ENCODE data around the gene CACNA1B. TPM values are rescaled to one million over a fixed set of nuclear protein-coding genes. Genes with fewer than 3 reads are reported as not detected.

CACNA1B gene
- total RNA-seq, 4 donors from 2014 or later, result 0.04 to 0.13 (median 0.12) TPM; not detected in 1

- 72% methylated on average over 4 of the region's 16 CpGs; no CpG with 5 or more reads in 1 of the 2 donors for WGBS, 2 donors (ENCODE audit: low coverage in 1 of 2)
- no peak for ATAC-seq
- H3K27me3 ChIP-seq, result peaks cover 50% of the 10 kb centered on the region
Observed at GRCh38 chr9:138101444-138102234, 224.1 kb downstream of the CACNA1B start.

GRCh38 chr9:138102246-138103051 is 224.9 kb downstream of the CACNA1B start:
- H3K27me3 ChIP-seq, result peaks cover 50% of the 10 kb centered on the region
- no peak for TF ChIP-seq POLR2AphosphoS5 (IDR thresholded peaks at IDR 0.05)
- TF ChIP-seq CTCF (IDR thresholded peaks at IDR 0.05), result no peak
- no peak for TF ChIP-seq EP300 (IDR thresholded peaks at IDR 0.05)
- TF ChIP-seq POLR2A (IDR thresholded peaks at IDR 0.05), result no peak

More at GRCh38 chr9:138101444-138102234, 224.1 kb downstream of the CACNA1B start:
- no peak overlapping the region for H3K4me3 ChIP-seq
- no peaks in the 10 kb centered on the region for H3K9me3 ChIP-seq
- no peaks in the 10 kb centered on the region for H3K36me3 ChIP-seq
- H3K4me1 ChIP-seq, result no peaks in the 10 kb centered on the region
- no peak for TF ChIP-seq CTCF (IDR thresholded peaks at IDR 0.05)
- TF ChIP-seq EP300 (IDR thresholded peaks at IDR 0.05), result no peak
- no peak for TF ChIP-seq POLR2AphosphoS5 (IDR thresholded peaks at IDR 0.05)
- TF ChIP-seq POLR2A (IDR thresholded peaks at IDR 0.05), result no peak
- no peak overlapping the region for H3K27ac ChIP-seq

GRCh38 chr9:138103111-138103848 is 225.7 kb downstream of the CACNA1B start:
- 57% methylated on average over 2 of the region's 6 CpGs for WGBS, 2 donors (ENCODE audit: low coverage in 1 of 2)
- Histone ChIP-seq H3K4me1 (no peaks in the 10 kb centered on the region), H3K9me3 (no peaks in the 10 kb centered on the region), H3K4me3 (no peak overlapping the region), H3K27me3 (peaks cover 50% of the 10 kb centered on the region), H3K27ac (no peak overlapping the region), H3K36me3 (no peaks in the 10 kb centered on the region)
- no peak for ATAC-seq
- TF ChIP-seq POLR2AphosphoS5 (IDR thresholded peaks at IDR 0.05) (no peak), EP300 (IDR thresholded peaks at IDR 0.05) (no peak), POLR2A (IDR thresholded peaks at IDR 0.05) (no peak), CTCF (IDR thresholded peaks at IDR 0.05) (no peak)

More at GRCh38 chr9:138102246-138103051, 224.9 kb downstream of the CACNA1B start:
- no peak overlapping the region for H3K4me3 ChIP-seq
- H3K4me1 ChIP-seq, result no peaks in the 10 kb centered on the region
- no peak overlapping the region for H3K27ac ChIP-seq
- no peaks in the 10 kb centered on the region for H3K9me3 ChIP-seq
- WGBS, 2 donors (ENCODE audit: low coverage in 1 of 2), result 33 to 70% methylated on average over 2 to 8 of the region's 23 CpGs
- H3K36me3 ChIP-seq, result no peaks in the 10 kb centered on the region
- no peak for ATAC-seq

DNA sequence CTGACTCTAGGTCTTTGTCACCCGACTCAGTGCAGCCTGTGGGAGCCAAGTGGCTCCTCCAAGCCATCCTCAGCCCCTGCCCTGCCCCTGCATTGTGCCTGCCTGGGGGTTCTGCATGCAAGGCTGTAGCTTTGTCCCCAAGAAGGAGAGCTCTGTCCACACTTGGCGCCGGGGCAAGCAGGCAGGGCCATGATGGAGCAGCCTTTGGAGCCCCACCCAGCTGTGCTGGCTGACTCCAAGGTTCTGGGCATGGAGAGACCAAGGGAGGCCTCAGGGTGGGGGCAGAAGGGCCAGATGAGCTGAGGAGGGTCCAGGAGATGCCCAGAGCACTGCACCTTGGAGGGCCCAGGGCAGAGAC is 226.2 kb downstream of the CACNA1B start:
- TF ChIP-seq EP300 (IDR thresholded peaks at IDR 0.05) (no peak), POLR2A (IDR thresholded peaks at IDR 0.05) (no peak), CTCF (IDR thresholded peaks at IDR 0.05) (no peak), POLR2AphosphoS5 (IDR thresholded peaks at IDR 0.05) (no peak)
- Histone ChIP-seq H3K27ac (no peak overlapping the region), H3K27me3 (peaks cover 50% of the 10 kb centered on the region), H3K36me3 (no peaks in the 10 kb centered on the region), H3K4me3 (no peak overlapping the region), H3K9me3 (no peaks in the 10 kb centered on the region), H3K4me1 (no peaks in the 10 kb centered on the region)
- no CpG with 5 or more reads among the region's 3 CpGs for WGBS, 2 donors (ENCODE audit: low coverage in 1 of 2)
- no peak for ATAC-seq

Measured in gastroesophageal sphincter (tissue), 4 donors.